GM12878 (cell line): ENCODE measurements around the gene FRS3. TPM values are rescaled to one million over a fixed set of nuclear protein-coding genes. Genes with fewer than 3 reads are reported as not detected.

Experiments
- ATAC-seq: fragments of 200-7000 bp; cut with Tn5 transposase; 3 replicates; pipeline ENCODE4 v1.9.1; 2020; ENCODE audit warnings: mild to moderate bottlenecking, moderate library complexity
- BruUV-seq: library from RNA; stranded (reverse); fragments of 400-500 nt; replicated peaks from 2 replicates; lab custom pipeline; 2021; lab: Mats Ljungman, UMichigan
- CTCF ChIA-PET: fragments of 300-600 bp; sonication (Branson Sonifier 250); formaldehyde crosslinking; extraction: SDS; loops from one replicate; lab custom pipeline; 2021; ENCODE audit warnings: inconsistent platforms; lab: Yijun Ruan, JAX
- POLR2A ChIA-PET: fragments of 350-600 bp; formaldehyde crosslinking; extraction: SDS; loops from one replicate; lab custom pipeline; 2021; ENCODE audit warnings: inconsistent platforms; lab: Charles Lee
- RAD21 ChIA-PET: fragments of 300-600 bp; sonication (Branson Sonifier 250); formaldehyde crosslinking; loops from one replicate; lab custom pipeline; 2023; ENCODE audit warnings: antibody characterized with exemption; ENCODE audit not compliant: unreplicated experiment; lab: Charles Lee
- SMC1A ChIA-PET: fragments of 300-600 bp; sonication (Branson Sonifier 250); formaldehyde crosslinking; loops from one replicate; lab custom pipeline; 2023; ENCODE audit not compliant: unreplicated experiment, uncharacterized antibody; lab: Charles Lee
- DNase-seq: peaks from one replicate; pipeline ENCODE4 v3.0.0-alpha.2; 2011; ENCODE audit warnings: low read depth, low spot score
- FAIRE-seq: peaks from 3 replicates; lab custom pipeline; 2011; peaks lifted over from hg19 to GRCh38; lab: Jason Lieb, UNC
- H2AFZ ChIP-seq: 2 replicates; pipeline ENCODE4 v1.6.0; 2011; ENCODE audit warnings: low read depth, low read length, control low read depth; ENCODE audit not compliant: control insufficient read depth
- H3K27ac ChIP-seq: 2 replicates; pipeline ENCODE4 v1.5.1; 2011; ENCODE audit warnings: control low read depth; ENCODE audit not compliant: control insufficient read depth, insufficient read depth
- H3K27me3 ChIP-seq, 2 experiments: replicated peaks in 1 of 2; 2 replicates each; pipeline versions ENCODE4 v1.6.0 to v1.6.1; 2011; ENCODE audit warnings: low read length in 1 of 2; ENCODE audit not compliant: control insufficient read depth in 2 of 2, insufficient read depth in 2 of 2
- H3K36me3 ChIP-seq, 2 experiments: 2 replicates each; pipeline ENCODE4 v1.5.1; 2011; ENCODE audit warnings: low read length in 1 of 2; ENCODE audit not compliant: control insufficient read depth in 2 of 2, insufficient read depth in 2 of 2
- H3K4me1 ChIP-seq: 2 replicates; pipeline ENCODE4 v1.6.1; 2011; ENCODE audit warnings: mild to moderate bottlenecking, low read length, moderate library complexity, mixed read lengths; ENCODE audit not compliant: control insufficient read depth, insufficient read depth
- H3K4me2 ChIP-seq: 2 replicates; pipeline ENCODE4 v1.6.0; 2011; ENCODE audit warnings: control low read depth; ENCODE audit not compliant: control insufficient read depth, insufficient read depth
- H3K4me3 ChIP-seq: fragments of 200-600 bp; sonication (generic); 2 replicates; pipeline ENCODE4 v1.5.1; 2016
- H3K79me2 ChIP-seq: 2 replicates; pipeline ENCODE4 v1.6.0; 2011; ENCODE audit warnings: low read length; ENCODE audit not compliant: control insufficient read depth, insufficient read depth
- H3K9ac ChIP-seq: 2 replicates; pipeline ENCODE4 v1.8.0; 2011; ENCODE audit warnings: low read length, control low read depth, mixed read lengths; ENCODE audit not compliant: control insufficient read depth, insufficient read depth
- H3K9me3 ChIP-seq: replicated peaks from 3 replicates; pipeline ENCODE4 v1.5.1; 2011; ENCODE audit warnings: mild to moderate bottlenecking, low read length; ENCODE audit not compliant: control insufficient read depth, insufficient read depth
- H4K20me1 ChIP-seq: 2 replicates; pipeline ENCODE4 v1.6.0; 2011; ENCODE audit not compliant: control insufficient read depth, insufficient read depth
- CHD2 ChIP-seq: IDR thresholded peaks from 2 replicates; pipeline ENCODE4 v1.6.1; 2011; ENCODE audit warnings: low read depth, low read length, improper control_type of control experiment, borderline replicate concordance
- CREM ChIP-seq: IDR thresholded peaks from 2 replicates; pipeline ENCODE4 v1.6.1; 2014; ENCODE audit warnings: antibody characterized with exemption, low read depth
- FOXM1 ChIP-seq: IDR thresholded peaks from 2 replicates; pipeline ENCODE4 v1.6.1; 2012; ENCODE audit warnings: low read depth, mild to moderate bottlenecking, inconsistent platforms, low read length, moderate library complexity
- GATAD2B ChIP-seq: fragments of 450-650 bp; conservative IDR thresholded peaks from 2 replicates; pipeline ENCODE4 v1.6.1; 2017; ENCODE audit warnings: low read depth, mild to moderate bottlenecking, moderate library complexity
- HDAC2 ChIP-seq: fragments of 200-600 bp; sonication (generic); IDR thresholded peaks from 2 replicates; pipeline ENCODE4 v1.6.1; 2017
- MYC ChIP-seq: IDR thresholded peaks from 2 replicates; pipeline ENCODE4 v1.6.1; 2011; ENCODE audit warnings: mild to moderate bottlenecking, low read length, moderate library complexity, inconsistent platforms; ENCODE audit not compliant: insufficient read depth, insufficient replicate concordance, insufficient read length, severe bottlenecking
- RAD51 ChIP-seq: fragments of 450-650 bp; IDR thresholded peaks from 2 replicates; pipeline ENCODE4 v1.6.1; 2016; ENCODE audit warnings: moderate library complexity, mild to moderate bottlenecking, inconsistent platforms
- RCOR1 ChIP-seq: conservative IDR thresholded peaks from 2 replicates; pipeline ENCODE4 v1.6.1; 2012; ENCODE audit warnings: low read depth, low read length, improper control_type of control experiment
- SMAD1 ChIP-seq: fragments of 450-650 bp; IDR thresholded peaks from 2 replicates; pipeline ENCODE4 v1.6.1; 2018; ENCODE audit warnings: mild to moderate bottlenecking, low read depth; ENCODE audit not compliant: partially characterized antibody
- SREBF2 ChIP-seq: IDR thresholded peaks from 2 replicates; pipeline ENCODE4 v1.6.1; 2012; ENCODE audit warnings: mild to moderate bottlenecking, low read length
- SUPT20H ChIP-seq: IDR thresholded peaks from 2 replicates; pipeline ENCODE4 v1.6.1; 2011; ENCODE audit warnings: low read depth, mild to moderate bottlenecking, low read length, moderate library complexity, borderline replicate concordance; ENCODE audit not compliant: control insufficient read depth
- ZNF274 ChIP-seq: IDR thresholded peaks from one replicate; pipeline ENCODE4 v1.8.0; 2011; ENCODE audit not compliant: insufficient read length, insufficient read depth
- WGBS: methylation state at CpG from one replicate; pipeline ENCODE4 v1.1.6; 2016; ENCODE audit warnings: low lambda C conversion rate; ENCODE audit not compliant: insufficient replicate concordance, insufficient coverage; ENCODE audit errors: missing lambda C conversion rate; 5-methylcytosine and 5-hydroxymethylcytosine counted together
- in situ Hi-C: fragments of 300-500 bp; cut with MboI; formaldehyde crosslinking; loops from 9 replicates; pipeline ENCODE4 v1.14.3; 2018; ENCODE audit warnings: mixed read lengths
- intact Hi-C: fragments of 100-400 bp; cut with micrococcal nuclease; formaldehyde crosslinking; loops from one replicate; pipeline ENCODE4 v1.14.2; 2022; ENCODE audit not compliant: unreplicated experiment
- polyA plus RNA-seq, 11 experiments: library from polyadenylated mRNA; depleted of rRNA in 4 of 11; unstranded in 6 of 11; stranded (reverse) in 5 of 11; fragments of >200 nt; fragmentation: Nextera tagmentation in 4 of 11; fragmentation: Illumina TruSeq in 1 of 11; extraction: Ambion mirVana in 4 of 11; extraction: Trizol in 1 of 11; gene quantifications; 1 replicate in 1 of 11; 2 replicates in 10 of 11; pipeline versions ENCODE4 v1.2.1 to v1.2.3, GENCODE V29; 2011 to 2016; ENCODE audit warnings: inconsistent platforms in 2 of 11, missing spikeins in 2 of 11, low read depth in 1 of 11
- total RNA-seq, 4 experiments: library from RNA; depleted of rRNA in 3 of 4; stranded (reverse); fragments of >200 nt in 3 of 4; fragmentation: Illumina TruSeq in 1 of 4; extraction: Trizol in 1 of 4; gene quantifications; 2 replicates each; pipeline versions ENCODE4 v1.2.1 to v1.2.3, GENCODE V29; 2013 to 2021
- TF ChIP-seq, protein P1 (sequence below): fragments of 450-650 bp; formaldehyde crosslinking; IDR thresholded peaks from 2 replicates; pipeline ENCODE4 v1.4.0; 2020; ENCODE audit warnings: mild to moderate bottlenecking, moderate library complexity
- TF ChIP-seq, protein P2 (sequence below): fragments of 450-650 bp; IDR thresholded peaks from 2 replicates; pipeline ENCODE4 v1.6.1; 2016; ENCODE audit warnings: mild to moderate bottlenecking
- TF ChIP-seq, protein P3 (sequence below): fragments of 450-650 bp; IDR thresholded peaks from 2 replicates; pipeline ENCODE4 v1.6.1; 2016; ENCODE audit warnings: mild to moderate bottlenecking

The FRS3 gene
- total and polyA plus RNA-seq, 10 of the 15 experiments (the other 5 are each of a cell fraction or from before 2014, with no cell fraction given) = 0.05 to 3.4 (median 1.5) TPM

DNA sequence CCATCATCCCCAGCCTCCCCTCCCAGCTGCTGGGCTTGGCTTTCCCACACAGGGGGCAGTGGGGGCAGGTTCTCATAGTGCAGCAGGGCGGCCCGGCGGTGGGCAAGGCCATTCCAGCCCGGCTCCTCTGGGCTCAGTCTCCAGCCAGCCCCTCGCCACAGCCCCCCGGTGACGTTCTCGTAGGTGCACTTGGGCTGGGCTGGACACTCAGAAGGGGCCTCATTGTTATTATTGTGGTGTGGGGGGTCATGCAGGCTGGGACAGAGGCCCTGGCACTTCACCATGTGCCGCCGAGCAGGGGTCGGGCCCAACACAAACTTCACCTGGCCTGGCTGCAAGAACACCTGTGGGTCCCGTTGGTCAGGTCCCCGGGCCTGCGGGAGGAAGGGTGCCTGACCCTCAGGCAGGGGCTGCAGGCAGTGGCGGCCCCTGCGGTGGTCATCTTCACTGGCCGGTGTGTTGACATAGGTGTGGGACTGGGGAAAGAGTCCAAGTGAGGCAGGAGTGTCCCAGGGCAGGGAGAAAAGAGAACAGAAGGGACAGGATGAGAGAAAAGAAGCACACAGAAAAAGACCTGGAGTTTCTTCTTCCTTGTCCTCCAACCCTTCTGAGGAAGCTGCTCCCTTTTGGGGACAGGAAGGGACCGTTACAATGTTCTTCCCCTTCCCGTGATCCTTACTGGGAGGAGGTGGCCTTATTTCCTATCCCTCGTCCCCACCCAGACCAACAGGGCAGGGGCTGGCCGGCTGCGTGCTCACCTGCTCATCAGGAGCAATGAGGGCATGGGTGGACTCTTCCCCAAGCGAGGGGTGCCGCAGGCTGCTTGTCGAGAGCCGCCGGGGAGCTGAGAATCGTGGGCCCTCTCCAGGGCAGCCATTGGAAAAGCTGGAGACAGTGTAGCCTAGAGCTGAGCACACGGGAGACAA is 8.4 kb downstream of the FRS3 start (continued):
- TF ChIP-seq, protein P1, sequence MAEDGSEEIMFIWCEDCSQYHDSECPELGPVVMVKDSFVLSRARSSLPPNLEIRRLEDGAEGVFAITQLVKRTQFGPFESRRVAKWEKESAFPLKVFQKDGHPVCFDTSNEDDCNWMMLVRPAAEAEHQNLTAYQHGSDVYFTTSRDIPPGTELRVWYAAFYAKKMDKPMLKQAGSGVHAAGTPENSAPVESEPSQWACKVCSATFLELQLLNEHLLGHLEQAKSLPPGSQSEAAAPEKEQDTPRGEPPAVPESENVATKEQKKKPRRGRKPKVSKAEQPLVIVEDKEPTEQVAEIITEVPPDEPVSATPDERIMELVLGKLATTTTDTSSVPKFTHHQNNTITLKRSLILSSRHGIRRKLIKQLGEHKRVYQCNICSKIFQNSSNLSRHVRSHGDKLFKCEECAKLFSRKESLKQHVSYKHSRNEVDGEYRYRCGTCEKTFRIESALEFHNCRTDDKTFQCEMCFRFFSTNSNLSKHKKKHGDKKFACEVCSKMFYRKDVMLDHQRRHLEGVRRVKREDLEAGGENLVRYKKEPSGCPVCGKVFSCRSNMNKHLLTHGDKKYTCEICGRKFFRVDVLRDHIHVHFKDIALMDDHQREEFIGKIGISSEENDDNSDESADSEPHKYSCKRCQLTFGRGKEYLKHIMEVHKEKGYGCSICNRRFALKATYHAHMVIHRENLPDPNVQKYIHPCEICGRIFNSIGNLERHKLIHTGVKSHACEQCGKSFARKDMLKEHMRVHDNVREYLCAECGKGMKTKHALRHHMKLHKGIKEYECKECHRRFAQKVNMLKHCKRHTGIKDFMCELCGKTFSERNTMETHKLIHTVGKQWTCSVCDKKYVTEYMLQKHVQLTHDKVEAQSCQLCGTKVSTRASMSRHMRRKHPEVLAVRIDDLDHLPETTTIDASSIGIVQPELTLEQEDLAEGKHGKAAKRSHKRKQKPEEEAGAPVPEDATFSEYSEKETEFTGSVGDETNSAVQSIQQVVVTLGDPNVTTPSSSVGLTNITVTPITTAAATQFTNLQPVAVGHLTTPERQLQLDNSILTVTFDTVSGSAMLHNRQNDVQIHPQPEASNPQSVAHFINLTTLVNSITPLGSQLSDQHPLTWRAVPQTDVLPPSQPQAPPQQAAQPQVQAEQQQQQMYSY = no peak
- no peak for TF ChIP-seq SUPT20H
- no peak for TF ChIP-seq ZNF274

DNA sequence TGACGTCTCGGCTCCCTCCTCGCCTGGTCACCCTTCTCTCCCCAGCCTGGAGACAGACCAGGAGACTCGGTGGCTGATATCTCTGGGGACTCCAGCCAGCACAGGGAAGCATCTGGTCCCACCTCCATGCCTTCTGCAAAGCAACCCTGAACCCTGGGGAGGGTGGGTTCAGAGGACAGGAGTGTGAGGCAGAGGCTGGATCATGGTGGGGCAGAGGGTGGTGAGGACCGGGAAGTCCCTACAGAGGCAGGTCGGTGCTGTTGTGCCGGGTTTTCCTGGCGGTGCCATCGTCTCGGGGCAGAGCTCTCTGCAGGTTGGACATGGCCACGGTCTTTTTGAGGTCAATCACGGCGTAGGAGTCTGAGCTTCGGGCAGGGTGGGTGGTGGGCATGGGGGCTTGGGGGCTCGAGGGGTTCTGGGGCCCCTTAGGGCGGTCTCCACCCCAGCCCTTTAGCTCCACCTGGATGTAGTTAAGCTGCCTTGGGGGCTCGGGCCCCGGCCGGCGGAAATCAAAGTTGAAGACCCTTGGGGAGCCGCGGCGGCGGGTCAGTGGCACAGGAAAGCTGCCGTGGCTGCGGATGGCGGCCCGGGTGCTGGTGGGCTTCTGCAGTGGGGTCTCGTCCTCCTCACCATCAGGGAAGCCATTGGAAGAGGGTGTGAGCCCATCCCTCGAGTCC is 9.2 kb downstream of the FRS3 start:
- ChIA-PET RAD21 (interaction anchor here (0.6 kb wide), 1 partner anchor 227 kb away, joined by 3 read pairs; no protein-coding TSS in a partner anchor), POLR2A (no interaction called here), SMC1A (no interaction called here), CTCF (interaction anchor here (1.2 kb wide), 1 partner anchor 15 kb away, joined by 3 read pairs; no protein-coding TSS in a partner anchor)
- H3K4me3 ChIP-seq = no peak overlapping the region
- BruUV-seq = no TSS peak
- no peaks in the 10 kb centered on the region for H3K27me3 ChIP-seq
- DNase-seq (no peak), ATAC-seq (no peak), FAIRE-seq (no peak)
- no peaks in the 10 kb centered on the region for H3K9me3 ChIP-seq
- peaks cover 9% of the 10 kb centered on the region for H3K4me1 ChIP-seq
- intact Hi-C loops (no loop called here), in situ Hi-C loops (no loop called here)
- H3K79me2 ChIP-seq = no peaks in the 10 kb centered on the region
- H3K36me3 ChIP-seq = peaks cover 1 to 8% of the 10 kb centered on the region in 2 experiments; a peak in 2 of 4 replicates
- 92% methylated on average over 16 of the region's 30 CpGs for WGBS
- H2AFZ ChIP-seq = no peak overlapping the region
- no peak overlapping the region for H3K4me2 ChIP-seq
- H3K27ac ChIP-seq = no peak overlapping the region
- no peak overlapping the region for H3K9ac ChIP-seq
- H4K20me1 ChIP-seq = no peaks in the 10 kb centered on the region
- TF ChIP-seq CHD2 (no peak), SREBF2 (no peak), HDAC2 (no peak), MYC (no peak), CREM (no peak), SMAD1 (no peak), FOXM1 (no peak), GATAD2B (no peak), RCOR1 (no peak), RAD51 (no peak)
- TF ChIP-seq, protein P2, sequence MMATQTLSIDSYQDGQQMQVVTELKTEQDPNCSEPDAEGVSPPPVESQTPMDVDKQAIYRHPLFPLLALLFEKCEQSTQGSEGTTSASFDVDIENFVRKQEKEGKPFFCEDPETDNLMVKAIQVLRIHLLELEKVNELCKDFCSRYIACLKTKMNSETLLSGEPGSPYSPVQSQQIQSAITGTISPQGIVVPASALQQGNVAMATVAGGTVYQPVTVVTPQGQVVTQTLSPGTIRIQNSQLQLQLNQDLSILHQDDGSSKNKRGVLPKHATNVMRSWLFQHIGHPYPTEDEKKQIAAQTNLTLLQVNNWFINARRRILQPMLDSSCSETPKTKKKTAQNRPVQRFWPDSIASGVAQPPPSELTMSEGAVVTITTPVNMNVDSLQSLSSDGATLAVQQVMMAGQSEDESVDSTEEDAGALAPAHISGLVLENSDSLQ = no peak
- TF ChIP-seq, protein P3, sequence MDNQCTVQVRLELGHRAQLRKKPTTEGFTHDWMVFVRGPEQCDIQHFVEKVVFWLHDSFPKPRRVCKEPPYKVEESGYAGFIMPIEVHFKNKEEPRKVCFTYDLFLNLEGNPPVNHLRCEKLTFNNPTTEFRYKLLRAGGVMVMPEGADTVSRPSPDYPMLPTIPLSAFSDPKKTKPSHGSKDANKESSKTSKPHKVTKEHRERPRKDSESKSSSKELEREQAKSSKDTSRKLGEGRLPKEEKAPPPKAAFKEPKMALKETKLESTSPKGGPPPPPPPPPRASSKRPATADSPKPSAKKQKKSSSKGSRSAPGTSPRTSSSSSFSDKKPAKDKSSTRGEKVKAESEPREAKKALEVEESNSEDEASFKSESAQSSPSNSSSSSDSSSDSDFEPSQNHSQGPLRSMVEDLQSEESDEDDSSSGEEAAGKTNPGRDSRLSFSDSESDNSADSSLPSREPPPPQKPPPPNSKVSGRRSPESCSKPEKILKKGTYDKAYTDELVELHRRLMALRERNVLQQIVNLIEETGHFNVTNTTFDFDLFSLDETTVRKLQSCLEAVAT = no peak
